ENCODE data around the gene GPR75. TPM values are rescaled to one million over a fixed set of nuclear protein-coding genes. Genes with fewer than 3 reads are reported as not detected.

Gene GPR75
- total RNA-seq, 1 donor from 2014 or later: 2.4 TPM

GRCh38 chr2:53820048-53820447 lies 39.7 kb downstream of the GPR75 start:
- Mint-ChIP-seq H3K9me3 (no peaks in the 10 kb centered on the region), H3K27ac (no peak overlapping the region), H3K4me3 (ENCODE audit: low read depth) (no peak overlapping the region), H3K36me3 (ENCODE audit: low read depth) (peaks cover 30% of the 10 kb centered on the region), H3K4me1 (ENCODE audit: low read depth) (no peaks in the 10 kb centered on the region), H3K27me3 (ENCODE audit: low read depth) (no peaks in the 10 kb centered on the region)
- no peak for DNase-seq (ENCODE audit: low spot score)
- intact Hi-C loops (cut with micrococcal nuclease): no loop called here

- Mint-ChIP-seq H3K36me3 (ENCODE audit: low read depth) (peaks cover 32% of the 10 kb centered on the region), H3K4me3 (ENCODE audit: low read depth) (no peak overlapping the region), H3K27me3 (ENCODE audit: low read depth) (no peaks in the 10 kb centered on the region), H3K27ac (no peak overlapping the region), H3K9me3 (no peaks in the 10 kb centered on the region), H3K4me1 (ENCODE audit: low read depth) (no peaks in the 10 kb centered on the region)
- DNase-seq (ENCODE audit: low spot score): no peak
- intact Hi-C loops (cut with micrococcal nuclease): no loop called here
Measured at GRCh38 chr2:53819634-53820033, 40.1 kb downstream of the GPR75 start.

- intact Hi-C loops (cut with micrococcal nuclease): no loop called here
- H3K4me1 Mint-ChIP-seq (ENCODE audit: low read depth): no peaks in the 10 kb centered on the region
- no peak for DNase-seq (ENCODE audit: low spot score)
Measured at GRCh38 chr2:53818854-53819435, 40.8 kb downstream of the GPR75 start.

GRCh38 chr2:53813151-53813550 lies 46.6 kb downstream of the GPR75 start:
- H3K9me3 Mint-ChIP-seq: no peaks in the 10 kb centered on the region
- no peak for DNase-seq (ENCODE audit: low spot score)
- H3K36me3 Mint-ChIP-seq (ENCODE audit: low read depth): peaks cover 64% of the 10 kb centered on the region
- no peak overlapping the region for H3K27ac Mint-ChIP-seq
- H3K4me1 Mint-ChIP-seq (ENCODE audit: low read depth): no peaks in the 10 kb centered on the region
- intact Hi-C loops (cut with micrococcal nuclease): no loop called here
- H3K27me3 Mint-ChIP-seq (ENCODE audit: low read depth): no peaks in the 10 kb centered on the region
- no peak overlapping the region for H3K4me3 Mint-ChIP-seq (ENCODE audit: low read depth)

More at GRCh38 chr2:53818854-53819435, 40.8 kb downstream of the GPR75 start:
- Mint-ChIP-seq H3K9me3 (no peaks in the 10 kb centered on the region), H3K4me3 (ENCODE audit: low read depth) (no peak overlapping the region), H3K27ac (no peak overlapping the region), H3K36me3 (ENCODE audit: low read depth) (peaks cover 37% of the 10 kb centered on the region), H3K27me3 (ENCODE audit: low read depth) (no peaks in the 10 kb centered on the region)

GRCh38 chr2:53811601-53812000 lies 48.2 kb downstream of the GPR75 start:
- intact Hi-C loops (cut with micrococcal nuclease): no loop called here
- Mint-ChIP-seq H3K27ac (no peak overlapping the region), H3K9me3 (no peaks in the 10 kb centered on the region), H3K4me3 (ENCODE audit: low read depth) (no peak overlapping the region), H3K4me1 (ENCODE audit: low read depth) (no peaks in the 10 kb centered on the region), H3K36me3 (ENCODE audit: low read depth) (peaks cover 58% of the 10 kb centered on the region), H3K27me3 (ENCODE audit: low read depth) (no peaks in the 10 kb centered on the region)
- no peak for DNase-seq (ENCODE audit: low spot score)

Other genes with a start within 250 kb of the GPR75 start
- gene CHAC2, start 92.2 kb downstream of the GPR75 start, total RNA-seq: 22.4 and 25.3 TPM in 2 replicates
- 24.3 and 26.4 TPM in 2 replicates for gene ASB3, start 73.0 kb downstream of the GPR75 start, total RNA-seq
- 36.0 and 36.2 TPM in 2 replicates for gene ERLEC1, start 72.9 kb downstream of the GPR75 start, total RNA-seq
- gene PSME4, start 111.0 kb upstream of the GPR75 start, total RNA-seq: 52.0 and 57.3 TPM in 2 replicates